ENCODE data around the gene VAPA. TPM values are rescaled to one million over a fixed set of nuclear protein-coding genes. Genes with fewer than 3 reads are reported as not detected.

Gene VAPA
- total RNA-seq, 4 donors from 2014 or later, result 276 to 386 (median 317) TPM

GRCh38 chr18:9941103-9941502 lies 27.3 kb downstream of the VAPA start:
- Histone ChIP-seq H3K9me3 (no peaks in the 10 kb centered on the region), H3K4me1 (peaks cover 0 to 3% (median 0%) of the 10 kb centered on the region in 3 donors), H3K36me3 (peaks cover 2 to 66% of the 10 kb centered on the region in 2 donors), H3K27ac (no peak overlapping the region), H3K27me3 (no peaks in the 10 kb centered on the region), H3K4me3 (no peak overlapping the region)
- ATAC-seq, result no peak
- TF ChIP-seq EP300 (IDR thresholded peaks at IDR 0.05), result no peak
- TF ChIP-seq POLR2A (IDR thresholded peaks at IDR 0.05), result no peak
- no peak for TF ChIP-seq CTCF (IDR thresholded peaks at IDR 0.05)
- no peak for TF ChIP-seq POLR2AphosphoS5 (IDR thresholded peaks at IDR 0.05)

GRCh38 chr18:9941660-9942059 lies 27.8 kb downstream of the VAPA start:
- H3K4me3 ChIP-seq, result no peak overlapping the region
- no peaks in the 10 kb centered on the region for H3K27me3 ChIP-seq
- peaks cover 0 to 8% (median 0%) of the 10 kb centered on the region in 3 donors for H3K4me1 ChIP-seq
- WGBS, 2 donors (ENCODE audit: low coverage in 1 of 2), result 71 to 80% methylated on average over 1 of the region's 1 CpG
- H3K27ac ChIP-seq, result no peak overlapping the region
- TF ChIP-seq CTCF (IDR thresholded peaks at IDR 0.05) (no peak), POLR2A (IDR thresholded peaks at IDR 0.05) (no peak), EP300 (IDR thresholded peaks at IDR 0.05) (no peak), POLR2AphosphoS5 (IDR thresholded peaks at IDR 0.05) (no peak)
- H3K9me3 ChIP-seq, result no peaks in the 10 kb centered on the region
- H3K36me3 ChIP-seq, result peaks cover 2 to 66% of the 10 kb centered on the region in 2 donors
- no peak for ATAC-seq

- H3K36me3 ChIP-seq, result peaks cover 2 to 63% of the 10 kb centered on the region in 2 donors
- WGBS, 2 donors (ENCODE audit: low coverage in 1 of 2), result 89 to 91% methylated on average over 4 of the region's 4 CpGs
Observed at GRCh38 chr18:9943311-9943710, 29.5 kb downstream of the VAPA start.

GRCh38 chr18:9944805-9945204 lies 31.0 kb downstream of the VAPA start:
- Histone ChIP-seq H3K9me3 (no peaks in the 10 kb centered on the region), H3K4me3 (no peak overlapping the region), H3K36me3 (peaks cover under 1 to 58% of the 10 kb centered on the region in 2 donors), H3K27me3 (no peaks in the 10 kb centered on the region), H3K27ac (no peak overlapping the region), H3K4me1 (peaks cover 0 to 19% (median 0%) of the 10 kb centered on the region in 3 donors)
- TF ChIP-seq POLR2AphosphoS5 (IDR thresholded peaks at IDR 0.05), result no peak
- TF ChIP-seq CTCF (IDR thresholded peaks at IDR 0.05), result no peak
- no peak for TF ChIP-seq POLR2A (IDR thresholded peaks at IDR 0.05)
- TF ChIP-seq EP300 (IDR thresholded peaks at IDR 0.05), result no peak
- ATAC-seq, result no peak
- 84% methylated on average over 3 of the region's 3 CpGs; no CpG with 5 or more reads in 1 of the 2 donors for WGBS, 2 donors (ENCODE audit: low coverage in 1 of 2)

More at GRCh38 chr18:9943311-9943710, 29.5 kb downstream of the VAPA start:
- Histone ChIP-seq H3K4me3 (no peak overlapping the region), H3K9me3 (no peaks in the 10 kb centered on the region), H3K4me1 (peaks cover 0 to 11% (median 0%) of the 10 kb centered on the region in 3 donors), H3K27me3 (no peaks in the 10 kb centered on the region), H3K27ac (no peak overlapping the region)
- ATAC-seq, result no peak
- TF ChIP-seq EP300 (IDR thresholded peaks at IDR 0.05), result no peak
- no peak for TF ChIP-seq CTCF (IDR thresholded peaks at IDR 0.05)
- TF ChIP-seq POLR2AphosphoS5 (IDR thresholded peaks at IDR 0.05), result no peak
- TF ChIP-seq POLR2A (IDR thresholded peaks at IDR 0.05), result no peak

- Histone ChIP-seq H3K4me1 (peaks cover 0 to 37% (median 0%) of the 10 kb centered on the region in 3 donors), H3K27me3 (no peaks in the 10 kb centered on the region), H3K36me3 (peaks cover 0 to 63% of the 10 kb centered on the region in 2 donors), H3K9me3 (no peaks in the 10 kb centered on the region), H3K27ac (no peak overlapping the region), H3K4me3 (no peak overlapping the region)
- 85 to 93% methylated on average over 3 of the region's 3 CpGs for WGBS, 2 donors (ENCODE audit: low coverage in 1 of 2)
- no peak for ATAC-seq
- no peak for TF ChIP-seq EP300 (IDR thresholded peaks at IDR 0.05)
- no peak for TF ChIP-seq CTCF (IDR thresholded peaks at IDR 0.05)
- TF ChIP-seq POLR2A (IDR thresholded peaks at IDR 0.05), result no peak
- TF ChIP-seq POLR2AphosphoS5 (IDR thresholded peaks at IDR 0.05), result no peak
Observed at GRCh38 chr18:9946831-9947230, 33.0 kb downstream of the VAPA start.

Measured in gastroesophageal sphincter (tissue), 4 donors.